HEK293T (cell line): ENCODE data around the gene C10orf120.

Source experiments
- CTCF ChIA-PET: fragments of 350-600 bp; formaldehyde crosslinking; extraction: SDS; loops from one replicate; lab custom pipeline; 2021; ENCODE audit warnings: antibody characterized with exemption, inconsistent platforms; lab: Yijun Ruan, JAX
- POLR2A ChIA-PET: fragments of 350-600 bp; formaldehyde crosslinking; extraction: SDS; loops from one replicate; lab custom pipeline; 2020; ENCODE audit warnings: antibody characterized with exemption, inconsistent platforms; lab: Yijun Ruan, JAX
- DNase-seq: peaks from one replicate; pipeline ENCODE4 v3.0.0; 2012; ENCODE audit warnings: mixed read lengths; ENCODE audit errors: extremely low spot score
- ARNT ChIP-seq: fragments of 450-650 bp; IDR thresholded peaks from 2 replicates; pipeline ENCODE4 v1.6.1; 2017; ENCODE audit warnings: mild to moderate bottlenecking
- BHLHE40 ChIP-seq: fragments of 450-650 bp; IDR thresholded peaks from 2 replicates; pipeline ENCODE4 v1.6.1; 2016; ENCODE audit warnings: mild to moderate bottlenecking, moderate library complexity, borderline replicate concordance
- CTBP1 ChIP-seq: fragments of 450-650 bp; IDR thresholded peaks from 2 replicates; pipeline ENCODE4 v1.6.1; 2016; ENCODE audit warnings: borderline replicate concordance
- ELF4 ChIP-seq: fragments of 450-650 bp; IDR thresholded peaks from 2 replicates; pipeline ENCODE4 v1.6.1; 2017; ENCODE audit warnings: antibody characterized with exemption
- FOXA1 ChIP-seq: fragments of 450-650 bp; IDR thresholded peaks from 2 replicates; pipeline ENCODE4 v1.6.1; 2016; ENCODE audit warnings: mild to moderate bottlenecking
- FOXK2 ChIP-seq: fragments of 450-650 bp; IDR thresholded peaks from 2 replicates; pipeline ENCODE4 v1.6.1; 2016; ENCODE audit warnings: mild to moderate bottlenecking
- FOXM1 ChIP-seq: fragments of 450-650 bp; IDR thresholded peaks from 2 replicates; pipeline ENCODE4 v1.6.1; 2017; ENCODE audit warnings: mild to moderate bottlenecking, borderline replicate concordance
- HDGF ChIP-seq: fragments of 450-650 bp; IDR thresholded peaks from 2 replicates; pipeline ENCODE4 v1.6.1; 2017; ENCODE audit warnings: antibody characterized with exemption, borderline replicate concordance
- L3MBTL2 ChIP-seq: fragments of 450-650 bp; conservative IDR thresholded peaks from 2 replicates; pipeline ENCODE4 v1.6.1; 2016; ENCODE audit warnings: mild to moderate bottlenecking
- LEF1 ChIP-seq: fragments of 450-650 bp; IDR thresholded peaks from 2 replicates; pipeline ENCODE4 v1.6.1; 2017; ENCODE audit warnings: mild to moderate bottlenecking, borderline replicate concordance
- NFRKB ChIP-seq: fragments of 450-650 bp; IDR thresholded peaks from 2 replicates; pipeline ENCODE4 v1.6.1; 2016; ENCODE audit warnings: mild to moderate bottlenecking, moderate library complexity
- SP1 ChIP-seq: fragments of 450-650 bp; IDR thresholded peaks from 2 replicates; pipeline ENCODE4 v1.6.1; 2017
- SUZ12 ChIP-seq: fragments of 450-650 bp; IDR thresholded peaks from 2 replicates; pipeline ENCODE4 v1.6.1; 2016; ENCODE audit warnings: mild to moderate bottlenecking
- TARDBP ChIP-seq: fragments of 450-650 bp; IDR thresholded peaks from 2 replicates; pipeline ENCODE4 v1.6.1; 2016
- ZNF384 ChIP-seq: fragments of 450-650 bp; IDR thresholded peaks from 2 replicates; pipeline ENCODE4 v1.6.1; 2016
- TF ChIP-seq, protein P1 (sequence below): fragments of 450-650 bp; IDR thresholded peaks from 2 replicates; pipeline ENCODE4 v1.6.1; 2016

The C10orf120 gene

GRCh38 chr10:122701652-122702051 is 2.0 kb upstream of the C10orf120 start:
- ChIA-PET POLR2A (no interaction called here), CTCF (interaction anchor here (1.0 kb wide), 1 partner anchor 52 kb away, joined by 3 read pairs; no protein-coding TSS in a partner anchor)
- no peak for TF ChIP-seq NFRKB
- no peak for TF ChIP-seq SUZ12
- no peak for TF ChIP-seq TARDBP
- no peak for TF ChIP-seq CTBP1
- TF ChIP-seq, protein P1, sequence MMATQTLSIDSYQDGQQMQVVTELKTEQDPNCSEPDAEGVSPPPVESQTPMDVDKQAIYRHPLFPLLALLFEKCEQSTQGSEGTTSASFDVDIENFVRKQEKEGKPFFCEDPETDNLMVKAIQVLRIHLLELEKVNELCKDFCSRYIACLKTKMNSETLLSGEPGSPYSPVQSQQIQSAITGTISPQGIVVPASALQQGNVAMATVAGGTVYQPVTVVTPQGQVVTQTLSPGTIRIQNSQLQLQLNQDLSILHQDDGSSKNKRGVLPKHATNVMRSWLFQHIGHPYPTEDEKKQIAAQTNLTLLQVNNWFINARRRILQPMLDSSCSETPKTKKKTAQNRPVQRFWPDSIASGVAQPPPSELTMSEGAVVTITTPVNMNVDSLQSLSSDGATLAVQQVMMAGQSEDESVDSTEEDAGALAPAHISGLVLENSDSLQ: no peak
- TF ChIP-seq HDGF: no peak
- no peak for TF ChIP-seq L3MBTL2
- no peak for TF ChIP-seq FOXK2
- TF ChIP-seq ZNF384: no peak
- TF ChIP-seq BHLHE40: no peak
- no peak for TF ChIP-seq ELF4
- TF ChIP-seq LEF1: no peak
- TF ChIP-seq FOXA1: no peak
- TF ChIP-seq SP1: no peak
- no peak for TF ChIP-seq FOXM1
- no peak for TF ChIP-seq ARNT
- DNase-seq: no peak

GRCh38 chr10:122696687-122697086 is 3.0 kb downstream of the C10orf120 start:
- CTCF ChIA-PET: no interaction called here
- TF ChIP-seq SUZ12 (no peak), FOXK2 (no peak), TARDBP (no peak), ELF4 (no peak), BHLHE40 (no peak), ARNT (no peak), ZNF384 (no peak), FOXM1 (no peak), HDGF (no peak), NFRKB (no peak), CTBP1 (no peak), SP1 (no peak), LEF1 (no peak), FOXA1 (no peak), L3MBTL2 (no peak)
- TF ChIP-seq, protein P1: no peak
- POLR2A ChIA-PET: no interaction called here
- no peak for DNase-seq

DNA sequence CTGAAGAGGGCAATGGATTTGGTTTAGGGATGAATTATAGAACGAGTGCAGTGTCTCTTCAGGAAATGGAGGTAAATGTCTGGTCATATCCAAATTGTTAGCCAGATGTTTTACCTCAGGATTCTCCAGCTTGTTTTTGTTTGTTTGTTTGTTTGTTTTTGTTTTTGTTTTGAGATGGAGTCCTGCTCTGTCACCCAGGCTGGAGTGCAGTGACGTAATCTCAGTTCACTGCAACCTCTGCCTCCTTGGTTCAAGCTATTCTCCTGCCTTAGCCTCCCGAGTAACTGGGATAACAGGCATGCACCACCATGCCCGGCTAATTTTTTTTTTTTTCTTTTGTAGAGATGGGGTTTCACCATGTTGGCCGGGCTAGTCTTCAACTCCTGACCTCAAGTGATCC is 6.9 kb downstream of the C10orf120 start:
- POLR2A ChIA-PET: no interaction called here
- CTCF ChIA-PET: no interaction called here
- DNase-seq: no peak
- TF ChIP-seq TARDBP: no peak
- no peak for TF ChIP-seq CTBP1
- no peak for TF ChIP-seq BHLHE40
- TF ChIP-seq HDGF: no peak
- no peak for TF ChIP-seq ELF4
- TF ChIP-seq, protein P1: no peak
- TF ChIP-seq FOXM1: no peak
- no peak for TF ChIP-seq L3MBTL2

- ChIA-PET CTCF (interaction anchor here (1.6 kb wide), 1 partner anchor 40 kb away, joined by 6 read pairs; no protein-coding TSS in a partner anchor), POLR2A (no interaction called here)
- DNase-seq: no peak
- TF ChIP-seq ZNF384 (no peak), ELF4 (no peak), CTBP1 (no peak), FOXM1 (no peak), HDGF (no peak), TARDBP (no peak), BHLHE40 (no peak), FOXK2 (no peak), FOXA1 (no peak), LEF1 (no peak), NFRKB (no peak), ARNT (no peak), SP1 (no peak), L3MBTL2 (no peak), SUZ12 (no peak)
- TF ChIP-seq, protein P1: no peak
These were observed 10.4 kb downstream of the C10orf120 start for GRCh38 chr10:122689146-122689820.

GRCh38 chr10:122688293-122688989 is 11.2 kb downstream of the C10orf120 start:
- TF ChIP-seq ELF4 (no peak), ARNT (no peak), SP1 (no peak), NFRKB (no peak), SUZ12 (no peak), BHLHE40 (no peak), HDGF (no peak)
- CTCF ChIA-PET: interaction anchor here (0.7 to 1.6 kb wide), 2 partner anchors 40 to 43 kb away, joined by 3 to 6 read pairs; no protein-coding TSS in a partner anchor
- POLR2A ChIA-PET: no interaction called here
- no peak for DNase-seq
